Prostate gland (tissue), 2 donors: ENCODE results near the gene SLC66A2. TPM values are rescaled to one million over a fixed set of nuclear protein-coding genes. Genes with fewer than 3 reads are reported as not detected.

Source experiments
- DNase-seq: peaks from one replicate; pipeline ENCODE4 v3.0.0-alpha.2; 2019; ENCODE audit warnings: low spot score
- H3K27ac ChIP-seq, 2 donors: fragments of 200-600 bp; sonication (generic); 2 replicates each; pipeline ENCODE4 v1.5.1; 2017 to 2019
- H3K27me3 ChIP-seq: fragments of 200-600 bp; sonication (generic); replicated peaks from 2 replicates; pipeline ENCODE4 v1.5.1; 2019; ENCODE audit not compliant: insufficient read depth
- H3K36me3 ChIP-seq, 2 donors: fragments of 200-600 bp; sonication (generic); 1 replicate in 1 of 2; 2 replicates in 1 of 2; pipeline versions ENCODE4 v1.5.1 to v1.8.1; 2017 to 2019
- H3K4me1 ChIP-seq: fragments of 200-600 bp; sonication (generic); replicated peaks from 2 replicates; pipeline ENCODE4 v1.5.1; 2019
- H3K4me3 ChIP-seq, 2 donors: fragments of 200-600 bp; sonication (generic); 2 replicates each; pipeline ENCODE4 v1.5.1; 2017 to 2019
- H3K9me3 ChIP-seq: fragments of 200-600 bp; sonication (generic); 2 replicates; pipeline ENCODE4 v1.5.1; 2017
- POLR2A ChIP-seq: fragments of 450-650 bp; IDR thresholded peaks from one replicate; pipeline ENCODE4 v1.6.1; 2016; ENCODE audit warnings: antibody characterized with exemption, mild to moderate bottlenecking
- POLR2AphosphoS5 ChIP-seq: sonication (generic); formaldehyde crosslinking; IDR thresholded peaks from one replicate; pipeline ENCODE4 v1.6.1; 2017; ENCODE audit warnings: antibody characterized with exemption
- WGBS: methylation state at CpG from one replicate; pipeline ENCODE4 v1.1.5; 2018; 5-methylcytosine and 5-hydroxymethylcytosine counted together
- intact Hi-C: fragments of 100-400 bp; cut with DNase I; formaldehyde crosslinking; loops from one replicate; pipeline ENCODE4 v1.14.2; 2022
- total RNA-seq, 2 donors: library from RNA; depleted of rRNA; stranded (reverse); fragments of >200 nt; gene quantifications; one replicate each; pipeline ENCODE4 v1.1.0, GENCODE V29; 2016
- TF ChIP-seq, protein P1 (sequence below), 4 experiments: fragments of 200-600 bp in 2 of 4; fragments of 450-650 bp in 2 of 4; sonication (generic) in 2 of 4; IDR thresholded peaks; 1 replicate in 3 of 4; 2 replicates in 1 of 4; pipeline ENCODE4 v1.5.1; 2016 to 2019; ENCODE audit warnings: antibody characterized with exemption in 4 of 4, mild to moderate bottlenecking in 2 of 4, moderate library complexity in 2 of 4

SLC66A2 gene
- total RNA-seq, 2 donors from 2014 or later: 37.6 to 74.1 TPM

- Histone ChIP-seq H3K36me3 (no peaks in the 10 kb centered on the region), H3K9me3 (no peaks in the 10 kb centered on the region), H3K27ac (peak within 1 kb of the TSS; percentile 81 to 88), H3K4me3 (peak within 1 kb of the TSS; percentile 59 to 75), H3K4me1 (peaks cover 2% of the 10 kb centered on the region), H3K27me3 (no peaks in the 10 kb centered on the region)
- TF ChIP-seq, protein P1, sequence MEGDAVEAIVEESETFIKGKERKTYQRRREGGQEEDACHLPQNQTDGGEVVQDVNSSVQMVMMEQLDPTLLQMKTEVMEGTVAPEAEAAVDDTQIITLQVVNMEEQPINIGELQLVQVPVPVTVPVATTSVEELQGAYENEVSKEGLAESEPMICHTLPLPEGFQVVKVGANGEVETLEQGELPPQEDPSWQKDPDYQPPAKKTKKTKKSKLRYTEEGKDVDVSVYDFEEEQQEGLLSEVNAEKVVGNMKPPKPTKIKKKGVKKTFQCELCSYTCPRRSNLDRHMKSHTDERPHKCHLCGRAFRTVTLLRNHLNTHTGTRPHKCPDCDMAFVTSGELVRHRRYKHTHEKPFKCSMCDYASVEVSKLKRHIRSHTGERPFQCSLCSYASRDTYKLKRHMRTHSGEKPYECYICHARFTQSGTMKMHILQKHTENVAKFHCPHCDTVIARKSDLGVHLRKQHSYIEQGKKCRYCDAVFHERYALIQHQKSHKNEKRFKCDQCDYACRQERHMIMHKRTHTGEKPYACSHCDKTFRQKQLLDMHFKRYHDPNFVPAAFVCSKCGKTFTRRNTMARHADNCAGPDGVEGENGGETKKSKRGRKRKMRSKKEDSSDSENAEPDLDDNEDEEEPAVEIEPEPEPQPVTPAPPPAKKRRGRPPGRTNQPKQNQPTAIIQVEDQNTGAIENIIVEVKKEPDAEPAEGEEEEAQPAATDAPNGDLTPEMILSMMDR (IDR thresholded peaks at IDR 0.05): peak in 2 of 4 experiments; percentile 45 to 53
- TF ChIP-seq POLR2AphosphoS5 (peak; percentile 15), POLR2A (peak; percentile 79)
- 4% methylated on average over 20 of the region's 73 CpGs for WGBS
- intact Hi-C loops: no loop called here
- peak; percentile 56 for DNase-seq
Measured at GRCh38 chr18:79964330-79965118, 13.1 kb upstream of the SLC66A2 start, which contains the start of gene HSBP1L1. HSBP1L1 (plus strand) TSS chr18:79964643; CDS start chr18:79964736, 93 bp downstream.

GRCh38 chr18:79963658-79964329 lies 12.3 kb upstream of the SLC66A2 start:
- Histone ChIP-seq H3K27me3 (no peaks in the 10 kb centered on the region), H3K4me1 (peaks cover 2% of the 10 kb centered on the region), H3K27ac (peak overlapping the region; percentile 81 to 88), H3K36me3 (no peaks in the 10 kb centered on the region), H3K4me3 (peak overlapping the region; percentile 59 to 75), H3K9me3 (no peaks in the 10 kb centered on the region)
- TF ChIP-seq, protein P1 (IDR thresholded peaks at IDR 0.05): no peak
- TF ChIP-seq POLR2A: no peak
- no peak for TF ChIP-seq POLR2AphosphoS5
- intact Hi-C loops: no loop called here
- 80% methylated on average over 29 of the region's 30 CpGs for WGBS
- no peak for DNase-seq

GRCh38 chr18:79962835-79963657 lies 11.6 kb upstream of the SLC66A2 start:
- Histone ChIP-seq H3K4me3 (no peak overlapping the region), H3K27me3 (no peaks in the 10 kb centered on the region), H3K27ac (no peak overlapping the region), H3K36me3 (no peaks in the 10 kb centered on the region), H3K9me3 (no peaks in the 10 kb centered on the region), H3K4me1 (peaks cover 2% of the 10 kb centered on the region)
- 89% methylated on average over 30 of the region's 30 CpGs for WGBS
- no peak for TF ChIP-seq POLR2AphosphoS5
- TF ChIP-seq POLR2A: no peak
- TF ChIP-seq, protein P1 (IDR thresholded peaks at IDR 0.05): no peak
- no peak for DNase-seq
- intact Hi-C loops: no loop called here

GRCh38 chr18:79962311-79962710 lies 10.9 kb upstream of the SLC66A2 start:
- peaks cover 2% of the 10 kb centered on the region for H3K4me1 ChIP-seq
- DNase-seq: no peak
- no peaks in the 10 kb centered on the region for H3K27me3 ChIP-seq
- WGBS: 26% methylated on average over 10 of the region's 10 CpGs
- H3K4me3 ChIP-seq: no peak overlapping the region
- TF ChIP-seq, protein P1 (IDR thresholded peaks at IDR 0.05): no peak
- TF ChIP-seq POLR2A: peak; percentile 38
- TF ChIP-seq POLR2AphosphoS5: no peak
- H3K9me3 ChIP-seq: no peaks in the 10 kb centered on the region
- no peaks in the 10 kb centered on the region for H3K36me3 ChIP-seq
- H3K27ac ChIP-seq: no peak overlapping the region
- intact Hi-C loops: no loop called here
